Activated CD4-positive, alpha-beta T cell treated with anti-CD3 and anti-CD28 coated beads, Interleukin-2, Interleukin-6, amounts not matched to agents 100 ng/mL and 50 ng/mL, durations not matched to agents 16 hours and 8 hours (primary cell): ENCODE results near the gene GTF3C4.
A peak's percentile ranks its signal among the peaks of the same experiment; 100 is the strongest.

ENCODE experiments used
- DNase-seq: peaks from one replicate; pipeline ENCODE4 v3.0.0-alpha.2; 2020

GTF3C4 gene

GRCh38 chr9:132648685-132649084, 21.6 kb upstream of the GTF3C4 start:
- DNase-seq, result no peak

GRCh38 chr9:132651259-132651658, 19.0 kb upstream of the GTF3C4 start:
- DNase-seq, result no peak

- DNase-seq, result no peak
Observed at GRCh38 chr9:132656299-132656698, 14.0 kb upstream of the GTF3C4 start.

GRCh38 chr9:132662152-132662945, 7.9 kb upstream of the GTF3C4 start:
- DNase-seq, result no peak

- no peak for DNase-seq
Observed at GRCh38 chr9:132663117-132663516, 7.1 kb upstream of the GTF3C4 start.

GRCh38 chr9:132663851-132664250, 6.4 kb upstream of the GTF3C4 start:
- DNase-seq, result no peak

- no peak for DNase-seq
Observed at GRCh38 chr9:132669319-132669697, 956 bp upstream of the GTF3C4 start.

GRCh38 chr9:132669698-132670456, 387 bp upstream of the GTF3C4 start, which contains the start of gene DDX31:
DDX31 (minus strand) TSS chr9:132669983; CDS start chr9:132669934, 49 bp downstream.
- peak; percentile 89 for DNase-seq

- DNase-seq, result peak; percentile 17
Observed at GRCh38 chr9:132671620-132672412, 1.6 kb downstream of the GTF3C4 start.

GRCh38 chr9:132672413-132672690, 2.1 kb downstream of the GTF3C4 start:
- no peak for DNase-seq

- DNase-seq, result peak; percentile 13
Observed at GRCh38 chr9:132673355-132673754, 3.1 kb downstream of the GTF3C4 start.

GRCh38 chr9:132674485-132674884, 4.2 kb downstream of the GTF3C4 start:
- DNase-seq, result no peak

GRCh38 chr9:132677976-132678375, 7.7 kb downstream of the GTF3C4 start:
- no peak for DNase-seq

GRCh38 chr9:132679946-132680625, 9.8 kb downstream of the GTF3C4 start:
- peak; percentile 58 for DNase-seq

- no peak for DNase-seq
Observed at GRCh38 chr9:132681561-132681960, 11.3 kb downstream of the GTF3C4 start.

- no peak for DNase-seq
Observed at GRCh38 chr9:132683873-132684272, 13.6 kb downstream of the GTF3C4 start.

GRCh38 chr9:132690696-132691095, 20.4 kb downstream of the GTF3C4 start:
- no peak for DNase-seq

GRCh38 chr9:132694144-132694543, 23.9 kb downstream of the GTF3C4 start:
- peak; percentile 37 for DNase-seq

GRCh38 chr9:132697230-132697629, 27.0 kb downstream of the GTF3C4 start:
- DNase-seq, result no peak

- DNase-seq, result no peak
Observed at GRCh38 chr9:132698989-132699388, 28.7 kb downstream of the GTF3C4 start.

- no peak for DNase-seq
Observed at GRCh38 chr9:132699956-132700355, 29.7 kb downstream of the GTF3C4 start.

GRCh38 chr9:132702254-132702653, 32.0 kb downstream of the GTF3C4 start:
- DNase-seq, result no peak

- no peak for DNase-seq
Observed at GRCh38 chr9:132703336-132703735, 33.1 kb downstream of the GTF3C4 start.
